Hematopoietic multipotent progenitor cell treated with erythropoietin and hydrocortisone succinate and interleukin-3 and kit ligand, for 6 days (in vitro differentiated cells): ENCODE measurements around the gene POLRMT.
"Not testable (repeated sequence)": the region's sequence is repeated elsewhere in the genome, so short reads cannot be mapped to it uniquely, and the experiment has no call there.

Source experiments
- DNase-seq: peaks from one replicate; pipeline ENCODE4 v3.0.0-alpha.2; 2015

POLRMT gene

DNA sequence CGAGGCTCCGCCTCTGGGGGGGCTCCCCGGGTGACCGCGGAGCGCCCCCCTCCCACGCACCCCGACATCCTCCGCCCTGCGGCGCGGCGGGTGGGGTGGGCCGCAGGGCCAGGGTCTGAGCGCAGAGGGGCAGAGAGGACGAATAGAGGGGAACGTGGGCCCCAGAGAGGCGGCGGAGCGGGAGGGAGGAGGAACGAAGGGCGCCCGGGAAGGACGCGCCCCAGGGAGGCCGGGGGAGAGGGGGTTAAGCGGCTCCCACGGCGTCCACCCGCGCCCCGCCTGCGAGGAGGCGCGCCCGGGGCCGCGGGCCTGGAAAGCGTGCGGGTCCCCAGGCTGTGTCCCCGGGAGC, 42.6 kb downstream of the POLRMT start:
- DNase-seq: no peak

GRCh38 chr19:590396-590745, 43.0 kb downstream of the POLRMT start:
- peak; percentile 56 for DNase-seq

DNA sequence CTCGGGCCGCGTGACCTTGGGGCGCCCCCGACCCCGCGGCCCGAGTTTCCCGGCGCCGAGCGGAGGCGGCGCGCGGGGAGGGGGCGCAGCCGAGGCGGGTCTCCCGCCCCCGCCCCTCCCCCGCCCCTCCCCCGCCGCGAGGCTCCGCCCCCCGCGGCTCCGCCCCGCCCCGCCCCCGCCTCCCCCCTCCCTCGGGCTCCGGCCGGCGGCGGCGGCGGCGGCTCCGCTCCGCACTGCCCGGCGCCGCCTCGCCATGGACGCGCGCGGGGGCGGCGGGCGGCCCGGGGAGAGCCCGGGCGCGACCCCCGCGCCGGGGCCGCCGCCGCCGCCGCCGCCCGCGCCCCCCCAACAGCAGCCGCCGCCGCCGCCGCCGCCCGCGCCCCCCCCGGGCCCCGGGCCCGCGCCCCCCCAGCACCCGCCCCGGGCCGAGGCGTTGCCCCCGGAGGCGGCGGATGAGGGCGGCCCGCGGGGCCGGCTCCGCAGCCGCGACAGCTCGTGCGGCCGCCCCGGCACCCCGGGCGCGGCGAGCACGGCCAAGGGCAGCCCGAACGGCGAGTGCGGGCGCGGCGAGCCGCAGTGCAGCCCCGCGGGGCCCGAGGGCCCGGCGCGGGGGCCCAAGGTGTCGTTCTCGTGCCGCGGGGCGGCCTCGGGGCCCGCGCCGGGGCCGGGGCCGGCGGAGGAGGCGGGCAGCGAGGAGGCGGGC, 43.5 kb downstream of the POLRMT start, which contains the start of gene HCN2:
TSS of gene HCN2 (plus strand) at position 189 of the 703 bp plus-strand sequence. CDS start at position 254, 65 bp downstream.
- DNase-seq: no peak

- no peak for DNase-seq
These were observed 44.3 kb downstream of the POLRMT start for GRCh38 chr19:588741-589692.

GRCh38 chr19:588093-588740, 45.1 kb downstream of the POLRMT start:
- DNase-seq: peak; percentile 93

- DNase-seq: no peak
These were observed 47.7 kb downstream of the POLRMT start for GRCh38 chr19:585551-586110.

- DNase-seq: not testable (repeated sequence)
These were observed 48.2 kb downstream of the POLRMT start for GRCh38 chr19:585146-585545.

DNA sequence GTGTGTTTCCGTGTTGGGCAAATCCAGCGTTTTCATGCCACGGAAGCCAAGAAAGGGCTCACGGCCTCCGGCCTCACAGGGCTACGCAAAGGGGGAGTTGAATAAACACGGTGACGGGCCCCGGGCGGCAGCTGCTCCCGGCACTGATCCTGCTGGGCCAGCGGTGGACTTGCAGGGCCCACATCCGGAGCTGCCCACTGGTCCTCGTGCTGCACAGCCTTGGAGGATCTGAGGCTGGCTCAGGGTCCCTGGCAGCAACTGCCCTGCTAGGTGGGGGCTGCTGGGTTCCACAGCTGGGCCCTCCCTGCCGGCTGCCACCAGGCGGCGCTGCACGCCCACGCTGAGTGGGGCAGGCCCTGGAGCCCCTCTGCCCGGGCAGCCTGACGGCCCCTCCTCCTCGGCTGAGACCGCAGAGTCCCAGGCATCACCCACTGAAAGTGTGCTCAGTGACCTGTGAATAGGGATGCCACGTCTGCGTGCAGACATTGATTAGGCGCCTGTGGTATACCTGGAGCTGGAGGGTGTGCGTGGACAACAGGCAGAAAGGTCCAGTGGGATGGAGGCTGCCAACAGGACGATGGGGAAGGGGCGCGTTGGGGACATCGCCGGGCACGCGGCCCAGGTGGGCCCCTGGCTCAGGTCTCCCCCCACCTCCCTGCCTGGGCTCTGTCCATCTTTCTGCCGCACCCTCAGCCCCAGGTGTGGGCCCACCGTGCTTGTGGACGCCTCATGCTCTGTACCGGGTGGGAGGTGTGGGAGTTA, 48.9 kb downstream of the POLRMT start:
- DNase-seq: peak; percentile 71

- no peak for DNase-seq
These were observed 49.4 kb downstream of the POLRMT start for GRCh38 chr19:583968-584239.

GRCh38 chr19:583198-583967, 50.0 kb downstream of the POLRMT start:
- DNase-seq: no peak

DNA sequence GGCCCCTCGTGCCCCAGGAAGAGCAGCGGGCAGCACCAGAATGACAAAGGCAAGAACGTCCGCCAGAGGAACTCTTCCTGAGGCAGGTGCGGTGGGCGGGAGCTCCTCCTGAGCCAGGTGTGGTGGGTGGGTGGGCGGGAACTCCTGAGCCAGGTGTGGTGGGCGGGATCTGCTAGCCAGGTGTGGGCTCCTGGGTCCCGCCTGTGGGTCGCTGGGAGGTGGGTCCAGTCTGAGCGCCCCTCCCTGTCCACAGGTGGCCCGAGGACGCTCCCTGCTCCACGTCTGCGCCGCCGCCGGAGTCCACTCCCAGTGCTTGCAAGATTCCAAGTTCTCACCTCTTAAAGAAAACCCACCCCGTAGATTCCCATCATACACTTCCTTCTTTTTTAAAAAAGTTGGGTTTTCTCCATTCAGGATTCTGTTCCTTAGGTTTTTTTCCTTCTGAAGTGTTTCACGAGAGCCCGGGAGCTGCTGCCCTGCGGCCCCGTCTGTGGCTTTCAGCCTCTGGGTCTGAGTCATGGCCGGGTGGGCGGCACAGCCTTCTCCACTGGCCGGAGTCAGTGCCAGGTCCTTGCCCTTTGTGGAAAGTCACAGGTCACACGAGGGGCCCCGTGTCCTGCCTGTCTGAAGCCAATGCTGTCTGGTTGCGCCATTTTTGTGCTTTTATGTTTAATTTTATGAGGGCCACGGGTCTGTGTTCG, 50.7 kb downstream of the POLRMT start:
- no peak for DNase-seq

GRCh38 chr19:581399-582111, 51.8 kb downstream of the POLRMT start:
- DNase-seq: peak; percentile 23

- no peak for DNase-seq
These were observed 53.0 kb downstream of the POLRMT start for GRCh38 chr19:580274-580835.

GRCh38 chr19:579842-580155, 53.5 kb downstream of the POLRMT start:
- no peak for DNase-seq

- no peak for DNase-seq
These were observed 54.1 kb downstream of the POLRMT start for GRCh38 chr19:579111-579841.

DNA sequence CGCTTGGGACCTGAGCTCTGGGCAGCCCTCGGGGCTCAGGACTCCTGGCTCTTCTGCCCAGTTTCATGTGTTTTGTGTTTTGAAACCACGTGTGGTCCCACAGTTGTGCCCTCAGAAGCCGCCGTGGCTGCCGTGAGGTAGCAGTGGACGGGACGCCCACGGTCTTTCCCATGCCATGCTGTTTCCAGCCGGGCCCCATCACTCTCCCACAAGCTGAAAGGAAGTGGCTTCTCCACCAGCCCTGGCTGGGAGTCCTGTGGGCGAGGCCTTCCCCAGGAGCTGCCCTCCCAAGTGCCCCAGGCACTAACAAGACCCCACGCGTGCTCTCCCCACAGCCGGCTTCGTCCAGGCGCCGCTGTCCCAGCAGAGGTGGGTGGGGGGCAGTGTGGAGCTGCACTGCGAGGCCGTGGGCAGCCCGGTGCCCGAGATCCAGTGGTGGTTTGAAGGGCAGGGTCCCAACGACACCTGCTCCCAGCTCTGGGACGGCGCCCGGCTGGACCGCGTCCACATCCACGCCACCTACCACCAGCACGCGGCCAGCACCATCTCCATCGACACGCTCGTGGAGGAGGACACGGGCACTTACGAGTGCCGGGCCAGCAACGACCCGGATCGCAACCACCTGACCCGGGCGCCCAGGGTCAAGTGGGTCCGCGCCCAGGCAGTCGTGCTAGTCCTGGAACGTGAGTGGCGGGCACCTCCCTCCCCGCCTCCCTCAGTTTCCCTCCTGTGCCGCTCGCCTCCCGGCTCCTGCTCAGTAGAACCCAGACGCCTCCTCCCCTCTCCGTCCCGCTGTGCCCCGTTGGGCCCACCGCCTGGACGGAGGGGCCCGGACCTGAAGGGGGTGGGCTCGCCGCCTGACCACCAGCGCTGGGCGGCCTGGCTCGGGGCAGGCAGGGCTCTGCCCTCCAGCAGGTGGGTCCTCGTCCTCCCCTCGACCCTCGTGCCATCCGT, 55.6 kb downstream of the POLRMT start:
- no peak for DNase-seq

DNA sequence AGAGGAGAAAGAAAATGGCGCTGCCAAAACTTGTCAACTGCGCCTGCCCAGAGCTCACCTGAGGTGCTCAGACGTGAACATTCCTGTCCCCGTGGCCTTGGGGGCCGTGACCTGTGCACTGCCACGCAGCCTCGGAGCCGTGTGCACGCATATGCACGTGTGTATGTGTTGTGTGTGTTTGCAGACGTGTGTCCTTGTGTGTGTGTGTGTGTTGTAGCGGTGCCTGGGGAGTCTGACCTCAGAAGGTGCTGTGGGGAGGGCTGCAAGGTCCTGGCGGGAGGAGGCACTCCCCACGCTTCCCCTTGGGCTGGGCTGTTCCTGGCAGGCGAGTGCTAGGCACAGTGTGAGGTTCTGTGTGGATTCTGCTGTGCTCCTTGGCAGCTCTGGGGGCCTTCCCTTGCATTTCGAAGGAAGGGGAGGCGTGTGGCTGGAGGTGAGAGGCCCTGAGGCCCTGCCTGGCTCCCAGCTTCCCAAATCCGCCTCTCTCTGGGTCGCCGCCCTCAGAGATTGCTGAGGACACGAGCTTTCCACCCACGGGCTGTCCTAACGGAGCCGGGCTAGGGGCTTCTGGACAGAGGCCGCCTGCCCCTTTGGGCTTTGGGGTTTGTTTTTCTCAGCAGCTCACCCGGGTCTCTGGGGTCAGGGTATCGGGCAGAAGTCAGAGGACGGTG, 56.4 kb downstream of the POLRMT start:
- no peak for DNase-seq
